NCI-H1092 treated with DMSO at 0.1 percent for 48 hours (cell line): Measurements from ENCODE around the gene BCAS4.
A peak's percentile ranks its signal among the peaks of the same experiment; 100 is the strongest.
"Not testable (repeated sequence)": the region's sequence is repeated elsewhere in the genome, so short reads cannot be mapped to it uniquely, and the experiment has no call there.

Source experiments
- DNase-seq: peaks from one replicate; lab custom pipeline; 2025; lab: John Stamatoyannopoulos, UW

Gene BCAS4

DNA sequence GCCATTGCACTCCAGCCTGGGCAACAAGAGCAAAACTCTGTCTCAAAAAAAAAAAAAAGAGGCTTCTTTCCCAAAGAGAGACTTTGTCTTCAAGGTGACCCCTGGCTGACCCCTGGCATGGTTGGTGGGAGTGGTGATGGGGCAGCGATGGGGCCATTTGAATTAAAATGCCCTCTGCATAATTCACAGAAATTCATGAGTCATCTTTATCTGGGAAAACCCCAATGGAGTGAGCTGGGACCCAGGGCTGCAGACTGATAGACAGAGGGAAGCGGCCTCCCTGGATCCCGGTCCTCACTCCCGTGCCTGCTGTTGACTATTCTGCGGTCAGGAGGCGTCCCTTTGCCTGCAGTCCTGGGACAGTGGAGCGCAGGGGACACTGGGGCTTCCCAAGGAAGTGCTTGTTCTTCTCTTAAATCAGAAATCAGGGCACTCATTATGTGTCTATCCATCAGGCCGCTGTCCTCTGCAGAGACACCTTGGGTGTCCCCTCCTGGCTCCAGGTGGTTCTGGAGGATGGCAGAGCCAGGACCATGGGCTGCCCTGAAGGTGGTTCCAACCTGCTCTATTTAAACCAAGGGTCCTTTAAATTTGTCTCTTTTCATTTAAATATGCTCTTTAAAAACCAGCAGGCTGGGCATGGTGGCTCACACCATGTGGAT, 23.3 kb upstream of the BCAS4 start:
- DNase-seq = not testable (repeated sequence)

DNA sequence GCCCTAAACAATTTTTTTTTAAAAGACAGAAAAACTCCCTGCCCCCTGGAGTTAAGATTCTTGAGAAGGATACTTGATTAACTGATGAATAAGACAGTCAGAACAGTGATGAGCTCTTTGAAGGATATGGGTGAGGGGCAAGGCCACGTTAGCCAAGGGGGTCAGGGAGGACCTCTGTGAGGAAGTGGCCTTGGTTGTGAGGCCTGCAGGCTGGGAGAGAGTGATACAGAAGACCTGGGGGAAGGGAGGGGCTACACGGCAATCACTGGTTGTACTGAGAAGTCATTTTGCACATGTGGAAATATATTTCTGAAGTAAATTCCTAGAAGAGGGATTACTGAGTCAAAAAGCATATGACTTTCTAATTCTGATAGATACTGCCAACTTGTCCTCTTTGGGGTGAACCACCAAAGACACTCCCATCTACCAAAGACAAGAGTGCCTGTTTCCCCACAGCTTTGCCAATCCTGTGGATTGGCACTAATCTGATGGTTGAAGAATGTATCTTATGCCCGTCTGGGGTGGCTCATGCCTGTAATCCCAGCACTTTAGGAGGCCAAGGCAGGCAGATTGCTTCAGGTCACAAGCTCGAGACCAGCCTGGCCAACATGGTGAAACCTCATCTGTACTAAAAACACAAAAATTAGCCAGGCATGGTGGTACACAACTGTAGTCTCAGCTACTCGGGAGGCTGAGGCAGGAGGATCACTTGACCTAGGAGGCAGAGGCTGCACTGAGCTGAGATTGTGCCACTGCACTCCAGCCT, 22.3 kb upstream of the BCAS4 start:
- DNase-seq = no peak

DNA sequence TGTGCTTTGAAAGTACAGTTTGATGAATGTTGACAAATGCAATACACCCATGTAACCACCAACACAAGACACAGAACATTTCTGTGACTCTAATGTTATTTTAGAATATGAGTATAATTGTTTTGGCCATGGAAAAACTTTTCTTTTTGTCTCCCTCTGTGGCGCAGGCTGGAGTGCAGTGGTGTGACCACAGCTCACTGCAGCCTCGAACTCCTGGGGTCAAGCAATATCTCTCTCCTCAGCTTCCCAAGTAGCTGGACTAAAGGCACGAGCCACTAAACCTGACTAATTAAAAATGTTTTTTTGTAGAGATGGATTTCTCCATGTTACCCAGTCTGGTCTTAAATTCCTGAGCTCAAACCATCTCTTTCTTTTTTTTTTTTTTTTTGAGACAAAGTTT, 20.3 kb upstream of the BCAS4 start:
- no peak for DNase-seq

DNA sequence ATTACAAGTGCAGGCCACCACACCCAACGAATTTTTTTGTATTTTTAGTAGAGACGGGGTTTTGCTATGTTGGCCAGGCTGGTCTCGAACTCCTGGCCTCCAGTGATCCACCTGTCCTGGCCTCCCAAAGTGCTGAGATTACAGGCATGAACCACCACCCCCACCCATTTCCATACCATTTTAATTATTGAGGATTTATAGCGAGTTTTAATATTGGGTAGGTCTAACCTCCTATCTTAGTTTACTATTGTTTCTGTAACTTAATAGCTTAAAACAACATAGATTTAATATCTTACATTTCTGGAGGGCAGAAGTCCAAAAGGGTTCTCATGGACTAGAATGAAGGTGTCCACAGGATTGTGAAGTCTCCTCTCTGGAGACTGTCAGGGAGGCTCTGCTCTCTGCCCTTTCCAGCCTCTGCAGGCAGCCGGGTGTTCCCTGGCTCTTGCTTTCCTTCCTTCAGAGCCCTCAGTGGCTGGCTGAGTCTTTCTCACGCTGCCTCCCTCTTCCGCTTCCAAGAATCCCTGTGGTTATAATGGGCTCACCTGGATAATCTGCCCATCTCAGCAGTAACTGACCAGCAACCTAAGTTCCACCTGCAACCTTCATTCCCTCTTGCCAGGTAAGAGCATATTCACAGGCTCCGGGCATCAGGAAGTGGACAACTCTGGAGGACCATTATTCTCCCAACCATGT, 18.6 kb upstream of the BCAS4 start:
- DNase-seq = no peak

DNA sequence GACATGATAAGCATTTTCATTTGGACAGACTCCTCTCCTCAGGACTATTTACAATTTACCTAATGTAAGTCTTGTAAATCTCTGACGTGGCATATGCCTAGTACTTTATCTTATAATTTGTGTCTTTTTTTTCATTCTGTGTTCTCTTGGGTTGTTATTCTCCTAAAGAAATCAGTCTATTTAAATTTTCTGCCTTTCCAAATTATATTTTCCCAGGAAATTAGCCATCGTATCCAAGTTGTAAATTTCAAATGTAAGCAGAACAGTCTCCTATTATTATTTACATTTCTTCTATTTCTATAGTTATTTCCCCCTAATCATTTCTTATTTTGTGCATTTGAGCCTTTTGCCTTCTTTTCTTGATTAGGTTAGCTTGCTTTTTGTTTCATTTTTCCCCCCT, 17.5 kb upstream of the BCAS4 start:
- DNase-seq = no peak

DNA sequence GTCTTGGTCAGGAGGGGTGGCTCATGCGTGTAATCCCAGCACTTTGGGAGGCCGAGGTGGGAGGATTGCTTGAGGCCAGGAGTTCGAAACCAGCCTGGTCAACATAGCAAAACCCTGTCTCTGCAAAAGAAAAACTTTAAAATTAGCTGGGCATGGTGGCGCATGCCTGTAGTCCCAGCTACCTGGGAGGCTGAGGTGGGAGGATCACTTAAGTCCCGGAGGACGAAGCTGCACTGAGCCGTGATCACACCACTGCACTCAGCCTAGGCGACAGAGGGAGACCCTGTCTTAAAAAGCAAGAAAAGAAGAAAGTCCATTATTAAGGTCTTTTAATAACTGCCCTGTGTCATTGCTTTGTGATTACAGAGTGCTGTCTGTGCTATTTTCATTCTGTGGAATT, 15.9 kb upstream of the BCAS4 start:
- DNase-seq = not testable (repeated sequence)

DNA sequence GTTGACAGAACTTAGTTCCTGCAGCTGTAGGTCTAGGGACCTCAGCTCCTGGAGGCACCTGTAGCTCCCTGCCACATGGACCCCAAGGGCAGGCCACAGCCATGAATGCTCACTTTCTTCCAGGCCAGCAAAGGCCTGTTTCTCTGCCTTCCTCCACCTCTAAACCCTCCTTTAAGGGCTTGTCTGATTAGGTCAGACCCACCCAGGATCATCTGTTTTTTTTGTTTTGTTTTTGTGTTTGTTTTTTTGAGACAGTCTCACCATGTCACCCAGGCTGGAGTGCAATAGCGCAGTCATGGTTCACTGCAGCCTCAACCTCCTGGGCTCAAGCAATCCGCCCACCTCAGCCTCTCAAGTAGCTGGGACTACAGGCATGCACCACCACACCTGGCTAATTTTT, 11.5 kb upstream of the BCAS4 start:
- DNase-seq = no peak

DNA sequence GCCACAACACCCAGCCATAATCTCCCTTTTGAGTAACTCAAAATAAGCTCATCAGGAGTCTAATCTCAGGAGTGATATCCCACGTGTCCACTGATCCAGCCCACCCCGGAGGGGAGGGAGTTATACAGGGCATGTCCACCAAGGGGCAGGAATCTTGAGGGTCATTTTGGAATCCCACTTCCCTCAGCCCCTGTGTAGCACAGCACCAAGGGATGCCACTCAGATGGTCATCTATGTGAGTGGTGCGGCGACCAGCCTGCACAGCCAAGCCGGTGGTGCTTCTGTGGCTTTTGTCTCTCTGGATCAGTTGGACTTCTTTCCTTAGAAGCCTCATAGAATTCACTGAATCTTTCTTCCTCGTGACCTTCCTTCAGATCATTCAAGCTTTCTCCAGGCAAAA, 11.0 kb upstream of the BCAS4 start:
- DNase-seq = no peak

DNA sequence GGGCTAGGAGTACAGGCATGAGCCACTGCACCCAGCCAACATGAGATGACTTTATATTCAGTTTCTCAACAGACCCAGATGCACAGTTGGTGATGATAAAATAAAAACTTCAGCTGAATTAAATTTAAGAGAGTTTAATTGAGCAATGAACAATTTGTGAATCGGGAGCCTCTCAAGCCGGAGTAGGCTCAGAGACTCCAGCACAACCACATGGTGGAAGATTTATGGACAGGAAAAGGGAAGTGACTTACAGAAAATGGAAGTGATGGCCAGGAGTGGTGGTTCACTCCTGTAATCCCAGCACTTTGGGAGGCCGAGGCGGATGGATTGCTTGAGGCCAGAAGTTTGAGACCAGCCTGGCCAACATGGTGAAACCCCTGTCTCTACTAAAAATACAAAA, 10.4 kb upstream of the BCAS4 start:
- no peak for DNase-seq

DNA sequence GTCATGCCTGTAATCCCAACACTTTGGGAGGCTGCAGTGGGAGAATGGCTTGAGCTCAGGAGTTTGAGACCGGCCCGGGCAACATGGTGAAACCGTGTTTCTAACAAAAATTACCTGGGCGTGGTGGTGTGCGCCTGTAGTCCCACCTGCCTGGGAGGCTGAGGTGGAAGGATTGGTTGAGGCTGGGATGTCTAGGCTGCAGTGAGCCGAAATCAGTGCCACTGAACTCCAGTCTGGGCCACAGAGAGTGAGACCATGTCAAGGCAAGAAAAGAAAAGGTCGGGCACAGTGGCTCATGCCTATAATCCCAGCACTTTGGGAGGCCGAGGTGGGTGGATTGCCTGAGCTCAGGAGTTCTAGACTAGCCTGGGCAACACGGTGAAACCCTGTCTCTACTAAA, 8.2 kb upstream of the BCAS4 start:
- DNase-seq = no peak

DNA sequence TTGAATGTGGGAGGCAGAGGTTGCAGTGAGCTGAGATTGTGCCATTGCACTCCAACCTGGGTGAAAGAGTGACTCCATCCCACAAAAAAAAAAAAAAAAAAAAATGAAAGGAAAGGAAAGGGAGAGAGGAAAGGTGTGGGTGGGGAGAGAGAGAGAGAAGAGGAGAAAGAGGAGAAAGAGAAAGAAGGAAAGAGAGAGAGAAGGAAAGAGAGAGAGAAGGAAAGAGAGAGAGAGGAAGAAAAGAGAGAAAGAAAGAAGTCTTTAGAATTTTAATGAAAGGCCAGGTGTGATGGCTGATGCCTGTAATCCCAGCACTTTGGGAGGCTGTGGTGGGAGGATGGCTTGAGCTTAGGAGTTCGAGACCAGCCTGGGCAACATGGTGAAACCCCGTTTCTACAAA, 7.7 kb upstream of the BCAS4 start:
- no peak for DNase-seq

DNA sequence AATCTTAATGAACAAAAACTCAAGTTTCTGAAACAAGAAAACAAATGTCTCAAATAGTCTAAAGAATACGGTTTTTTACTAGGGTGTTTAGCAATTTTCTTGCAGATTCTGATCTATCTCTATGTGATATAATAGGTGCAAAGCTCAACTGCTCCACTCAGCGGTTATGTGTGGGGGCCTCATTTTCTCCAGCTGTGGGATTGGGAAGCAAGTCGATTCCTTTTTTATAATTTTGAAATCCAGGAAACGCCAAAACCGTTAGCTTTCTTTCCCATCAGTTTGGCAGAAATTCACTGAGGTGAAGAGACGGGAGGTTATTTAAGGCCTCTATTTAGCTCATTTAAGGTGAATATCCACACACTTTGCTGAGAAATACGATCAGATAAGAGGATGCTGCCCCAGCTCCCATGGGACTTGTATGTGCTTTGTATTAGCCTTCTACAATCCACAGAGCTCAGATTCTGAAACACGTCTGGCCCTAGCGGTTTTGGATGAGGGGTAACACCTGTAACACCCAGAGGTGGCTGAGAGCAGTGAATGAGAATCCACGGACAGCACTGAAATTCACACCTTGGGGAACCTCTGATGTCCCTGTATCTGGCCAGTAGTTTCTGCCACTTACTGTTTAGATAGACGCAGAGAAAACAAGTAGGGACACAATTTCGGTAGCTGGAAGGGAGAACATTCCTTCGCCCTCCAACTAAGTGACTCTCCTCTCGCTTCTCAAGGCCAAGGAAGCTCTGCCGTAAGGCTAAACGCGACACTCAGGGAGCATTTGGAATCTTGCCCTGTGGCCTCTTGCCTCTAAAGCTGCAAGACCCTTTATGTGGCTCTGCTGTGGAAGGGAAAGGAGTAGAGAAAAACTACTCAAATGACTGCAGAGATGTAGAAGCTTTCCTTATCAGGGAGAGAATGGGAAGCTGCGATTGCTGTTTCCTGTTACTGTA, 6.5 kb upstream of the BCAS4 start:
- peak; percentile 65 for DNase-seq

DNA sequence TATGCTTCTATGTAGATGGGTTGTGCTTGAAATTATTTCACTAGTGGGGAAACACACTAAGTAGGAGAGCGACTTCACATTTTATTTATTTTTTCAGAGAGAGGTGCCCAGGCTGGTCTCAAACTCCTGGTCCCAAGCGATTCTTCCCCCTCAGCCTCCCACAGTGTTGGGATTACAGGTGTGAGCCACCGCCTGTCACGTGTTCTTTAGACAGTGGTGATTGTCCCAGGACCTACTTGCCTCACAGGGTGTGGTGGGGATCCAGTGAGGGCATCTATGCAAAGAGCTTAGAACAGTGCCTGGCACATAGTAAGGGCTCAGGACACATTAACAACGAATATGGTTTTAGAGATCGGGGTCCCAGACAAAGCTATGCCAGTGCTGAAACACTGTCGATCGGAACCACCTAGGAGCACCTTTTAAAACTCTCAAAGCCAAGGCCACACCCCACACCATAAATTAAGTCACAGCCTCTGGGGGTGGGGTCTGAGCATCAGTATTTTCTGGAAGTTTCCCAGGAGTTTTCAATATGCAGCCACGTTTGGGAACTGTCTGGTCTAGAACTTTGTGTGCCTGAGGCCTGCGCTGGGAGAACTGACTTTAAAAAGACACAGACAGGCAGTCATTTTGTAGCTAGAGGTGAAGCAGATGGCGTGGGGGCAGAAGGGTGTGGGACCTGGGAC, 4.8 kb upstream of the BCAS4 start:
- no peak for DNase-seq

DNA sequence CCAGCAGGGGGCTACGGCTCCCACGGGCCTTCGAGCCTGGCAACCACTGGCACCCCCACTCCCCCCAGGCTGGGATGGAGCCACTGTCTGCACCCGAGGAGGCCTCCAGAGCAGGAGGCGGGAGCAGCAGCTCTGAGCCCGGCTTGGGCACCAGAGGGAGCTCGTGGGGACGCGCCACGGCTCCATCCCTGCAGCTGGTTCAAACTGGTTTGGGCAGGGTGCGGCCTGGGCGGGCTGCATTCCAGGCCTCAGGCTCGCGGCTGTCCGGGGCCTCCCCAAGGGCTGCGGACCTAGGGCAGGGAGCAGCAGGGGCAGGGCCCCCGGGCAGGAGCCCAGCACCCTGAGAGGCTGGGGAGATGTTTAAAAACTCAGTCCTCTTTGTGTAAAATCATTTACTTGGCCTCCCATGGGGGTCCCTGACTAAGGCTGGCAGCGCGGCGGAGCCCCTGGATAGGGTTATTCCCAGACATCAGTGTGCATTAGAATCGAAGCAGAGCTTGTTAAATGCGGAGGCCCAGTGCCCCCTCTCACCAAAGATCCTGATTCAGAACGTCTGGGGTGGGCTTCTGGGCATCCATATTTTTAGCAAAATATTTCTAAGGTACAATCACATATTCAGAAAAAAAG, 4.1 kb upstream of the BCAS4 start:
- peak; percentile 75 for DNase-seq

DNA sequence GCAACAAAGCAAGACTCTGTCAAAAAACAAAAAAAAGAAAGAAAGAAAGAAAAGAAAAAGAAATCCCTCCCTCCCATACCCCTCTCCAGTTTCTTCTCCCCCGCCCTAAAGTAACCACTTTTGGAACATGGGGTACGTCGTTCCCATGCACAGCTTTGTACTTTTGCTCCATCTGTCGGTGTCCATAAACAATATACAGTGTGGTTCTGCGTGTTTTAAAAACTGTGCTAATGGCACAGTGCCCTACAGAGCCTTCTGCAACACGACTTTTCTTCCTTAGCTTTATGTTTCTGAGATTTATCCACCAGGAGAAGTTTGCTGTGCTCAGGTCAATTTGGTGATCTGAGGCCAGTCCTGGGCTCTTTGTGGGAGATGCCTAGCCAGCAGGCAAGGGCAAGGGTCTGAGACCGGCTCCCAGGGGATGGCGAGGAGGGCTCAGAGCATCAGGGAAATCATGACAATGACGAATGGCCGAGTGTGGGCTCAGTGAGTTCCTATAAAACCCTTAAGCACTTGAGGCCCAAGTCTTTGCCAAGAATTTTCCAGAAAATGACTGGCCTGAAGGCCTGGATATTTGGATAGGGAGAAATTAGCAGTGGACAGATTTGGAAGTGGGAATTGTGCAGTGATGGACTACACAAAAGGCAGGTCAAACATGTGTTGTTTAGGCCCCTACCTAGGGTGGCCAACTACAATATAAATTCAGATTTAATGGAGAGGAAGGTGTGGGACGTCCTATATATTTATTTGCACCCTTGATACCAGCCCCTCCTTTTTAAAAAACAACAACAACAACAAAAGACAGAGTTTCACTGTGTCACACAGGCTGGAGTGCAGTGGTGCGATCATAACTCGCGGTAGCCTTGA, 1.9 kb upstream of the BCAS4 start:
- no peak for DNase-seq

DNA sequence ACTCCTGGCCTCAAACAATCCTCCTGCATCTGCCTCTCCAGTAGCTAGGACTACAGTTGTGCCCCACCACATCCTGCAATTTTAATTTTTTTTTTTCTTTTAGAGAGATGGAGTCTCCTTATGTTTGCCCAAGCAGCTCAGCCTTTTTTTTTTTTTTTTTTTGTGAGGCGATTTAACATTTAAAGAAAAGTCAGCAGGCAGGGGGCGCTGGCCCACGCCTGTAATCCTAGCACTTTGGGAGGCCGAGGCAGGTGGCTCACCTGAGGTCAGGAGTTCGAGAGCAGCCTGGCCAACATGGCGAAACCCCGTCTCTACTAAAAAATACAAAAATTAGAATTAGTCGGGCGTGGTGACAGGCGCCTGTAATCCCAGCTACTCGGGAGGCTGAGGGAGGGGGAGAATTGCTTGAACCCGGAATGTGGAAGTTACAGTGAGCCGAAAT, 1.3 kb upstream of the BCAS4 start:
- DNase-seq = not testable (repeated sequence)

DNA sequence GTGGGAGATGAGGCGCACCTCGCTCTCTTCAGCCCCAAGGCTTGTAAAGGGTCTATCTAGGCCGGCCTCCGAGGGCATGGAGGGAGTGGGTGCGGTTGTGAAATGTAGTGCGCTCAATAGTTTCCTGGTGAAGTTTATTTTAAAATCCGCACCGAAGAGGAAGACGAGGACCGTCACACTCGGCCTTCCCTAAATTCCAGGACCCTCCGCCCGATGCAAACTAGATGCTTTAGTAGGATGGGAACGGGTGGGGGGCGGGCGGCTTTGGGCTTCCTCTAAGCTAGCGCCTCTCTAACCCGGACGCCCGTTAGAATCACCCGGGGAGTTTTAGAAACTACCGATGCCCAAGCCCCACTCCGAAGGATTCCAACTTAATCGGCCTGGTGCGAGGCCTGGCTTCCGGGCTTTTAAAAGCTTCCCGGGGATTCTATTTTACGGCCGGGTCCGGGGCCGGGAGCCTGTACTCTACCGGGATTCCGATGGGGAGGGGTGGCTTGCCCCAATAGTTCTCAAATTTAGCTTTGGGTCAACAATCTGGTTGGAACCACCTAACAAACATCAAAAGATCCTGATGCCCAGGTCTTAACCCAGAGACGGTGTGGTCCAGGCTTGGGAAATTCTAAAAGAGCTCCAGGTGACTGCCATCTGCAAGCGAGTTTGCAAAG, 548 bp upstream of the BCAS4 start:
- no peak for DNase-seq

DNA sequence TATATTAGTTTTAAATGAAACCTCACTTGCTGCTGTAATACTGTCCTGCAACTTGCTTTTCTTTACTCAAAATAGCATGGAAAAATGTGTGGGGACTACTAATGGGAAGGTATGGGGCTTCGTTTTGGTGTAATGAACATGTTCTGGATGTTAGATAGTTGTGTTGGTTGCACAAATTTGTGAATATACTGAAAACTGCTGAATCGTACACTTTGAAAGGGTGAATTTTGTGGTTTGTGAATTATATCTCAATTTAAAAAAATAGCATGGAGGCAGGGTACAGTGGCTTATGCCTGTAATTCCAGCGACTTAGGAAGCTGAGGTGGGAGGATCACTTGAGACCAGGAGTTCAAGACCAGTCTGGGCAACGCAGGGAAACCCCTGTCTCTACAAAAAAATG, 2.3 kb downstream of the BCAS4 start:
- DNase-seq = no peak

DNA sequence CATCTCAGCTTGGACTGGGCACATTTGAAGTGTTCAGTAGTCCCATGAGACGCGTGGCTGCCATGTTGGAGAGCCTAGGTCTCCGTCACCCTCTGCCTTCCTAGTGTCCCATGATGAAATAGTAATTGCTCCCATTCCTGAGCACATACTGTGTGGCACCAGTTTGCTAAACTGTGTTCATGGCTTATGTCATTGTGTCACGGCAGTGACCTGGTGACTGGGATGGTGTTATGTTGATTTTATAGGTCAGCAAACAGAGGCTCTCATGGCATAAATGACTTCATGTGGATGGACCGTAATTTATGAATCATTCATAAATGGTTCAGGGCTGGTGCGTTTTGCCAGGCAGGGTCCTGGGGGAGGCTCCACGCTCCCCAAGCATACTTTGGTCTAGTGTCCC, 3.8 kb downstream of the BCAS4 start:
- DNase-seq = no peak
